Measurements from ENCODE around the gene FKBP1A.

The FKBP1A gene

DNA sequence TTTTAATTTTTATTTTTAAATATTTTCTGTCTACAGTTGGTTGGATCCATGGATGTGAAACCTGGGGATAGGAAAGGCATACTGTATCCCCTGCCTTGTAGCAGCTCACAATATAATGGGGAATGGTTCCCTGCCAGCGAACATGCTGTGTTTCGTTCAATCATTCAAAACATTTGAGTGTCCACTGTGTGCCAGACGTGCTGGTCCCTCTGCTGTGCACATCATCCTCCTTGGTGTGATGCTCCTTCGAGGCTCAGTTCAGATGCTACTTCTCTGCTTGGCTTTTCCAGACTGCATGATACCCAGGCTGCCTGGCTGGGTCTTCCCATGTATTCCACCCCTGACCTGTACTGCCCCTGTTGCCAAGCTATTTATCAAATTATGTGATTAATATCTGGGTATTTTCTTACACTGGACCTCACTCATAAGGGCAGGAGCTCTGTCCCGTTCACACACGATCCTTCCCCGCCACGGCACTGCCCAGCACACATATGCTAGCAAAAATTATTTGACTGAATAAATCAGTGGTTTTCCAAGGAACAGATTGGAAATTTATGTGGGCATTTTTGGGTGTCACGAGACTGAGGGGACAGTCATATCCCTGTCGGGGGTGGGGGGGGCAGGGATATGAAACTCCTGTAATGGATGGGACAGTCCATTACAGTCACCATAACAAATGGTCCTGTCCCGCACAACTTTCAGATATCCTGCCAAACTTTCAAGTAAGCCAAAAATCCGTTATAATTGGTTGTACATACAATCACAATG is 68.8 kb downstream of the FKBP1A start:
- DNase-seq: no peak
- Histone ChIP-seq H3K36me3 (no peaks in the 10 kb centered on the region), H3K27me3 (no peaks in the 10 kb centered on the region), H3K9me3 (no peaks in the 10 kb centered on the region), H3K4me1 (no peaks in the 10 kb centered on the region), H3K4me3 (ENCODE audit: low read depth, low read length) (peak overlapping the region; percentile 84)
- TF ChIP-seq, protein P1, sequence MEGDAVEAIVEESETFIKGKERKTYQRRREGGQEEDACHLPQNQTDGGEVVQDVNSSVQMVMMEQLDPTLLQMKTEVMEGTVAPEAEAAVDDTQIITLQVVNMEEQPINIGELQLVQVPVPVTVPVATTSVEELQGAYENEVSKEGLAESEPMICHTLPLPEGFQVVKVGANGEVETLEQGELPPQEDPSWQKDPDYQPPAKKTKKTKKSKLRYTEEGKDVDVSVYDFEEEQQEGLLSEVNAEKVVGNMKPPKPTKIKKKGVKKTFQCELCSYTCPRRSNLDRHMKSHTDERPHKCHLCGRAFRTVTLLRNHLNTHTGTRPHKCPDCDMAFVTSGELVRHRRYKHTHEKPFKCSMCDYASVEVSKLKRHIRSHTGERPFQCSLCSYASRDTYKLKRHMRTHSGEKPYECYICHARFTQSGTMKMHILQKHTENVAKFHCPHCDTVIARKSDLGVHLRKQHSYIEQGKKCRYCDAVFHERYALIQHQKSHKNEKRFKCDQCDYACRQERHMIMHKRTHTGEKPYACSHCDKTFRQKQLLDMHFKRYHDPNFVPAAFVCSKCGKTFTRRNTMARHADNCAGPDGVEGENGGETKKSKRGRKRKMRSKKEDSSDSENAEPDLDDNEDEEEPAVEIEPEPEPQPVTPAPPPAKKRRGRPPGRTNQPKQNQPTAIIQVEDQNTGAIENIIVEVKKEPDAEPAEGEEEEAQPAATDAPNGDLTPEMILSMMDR (IDR thresholded peaks at IDR 0.05; ENCODE audit: low read depth, low read length): no peak

DNA sequence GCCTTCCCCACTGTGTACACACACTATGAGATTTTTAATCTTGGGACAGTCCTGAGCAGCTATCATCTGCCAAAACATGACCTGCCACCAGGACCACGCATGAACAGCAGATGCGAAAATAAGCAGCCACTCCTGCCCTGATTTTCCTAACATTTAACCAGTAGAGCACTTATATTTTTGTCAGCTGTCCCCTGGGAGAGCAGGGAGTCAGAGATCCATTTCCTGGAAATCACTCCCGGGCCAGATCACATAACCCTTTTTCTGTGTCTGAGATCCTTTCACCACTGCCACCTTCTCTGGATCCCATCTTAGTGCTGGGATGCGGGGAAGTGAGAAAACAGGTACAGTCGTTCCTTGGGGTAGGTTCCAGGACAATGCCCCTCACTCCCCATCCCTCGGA is 69.6 kb downstream of the FKBP1A start:
- Histone ChIP-seq H3K9me3 (no peaks in the 10 kb centered on the region), H3K36me3 (no peaks in the 10 kb centered on the region), H3K27me3 (no peaks in the 10 kb centered on the region), H3K4me1 (no peaks in the 10 kb centered on the region), H3K4me3 (ENCODE audit: low read depth, low read length) (no peak overlapping the region)
- no peak for DNase-seq
- TF ChIP-seq, protein P1 (IDR thresholded peaks at IDR 0.05; ENCODE audit: low read depth, low read length): no peak

GRCh38 chr20:1322511-1323245 is 70.2 kb downstream of the FKBP1A start:
- no peaks in the 10 kb centered on the region for H3K36me3 ChIP-seq
- H3K4me3 ChIP-seq (ENCODE audit: low read depth, low read length): no peak overlapping the region
- H3K4me1 ChIP-seq: no peaks in the 10 kb centered on the region
- H3K9me3 ChIP-seq: no peaks in the 10 kb centered on the region
- no peaks in the 10 kb centered on the region for H3K27me3 ChIP-seq
- TF ChIP-seq, protein P1 (IDR thresholded peaks at IDR 0.05; ENCODE audit: low read depth, low read length): no peak
- DNase-seq: no peak

DNA sequence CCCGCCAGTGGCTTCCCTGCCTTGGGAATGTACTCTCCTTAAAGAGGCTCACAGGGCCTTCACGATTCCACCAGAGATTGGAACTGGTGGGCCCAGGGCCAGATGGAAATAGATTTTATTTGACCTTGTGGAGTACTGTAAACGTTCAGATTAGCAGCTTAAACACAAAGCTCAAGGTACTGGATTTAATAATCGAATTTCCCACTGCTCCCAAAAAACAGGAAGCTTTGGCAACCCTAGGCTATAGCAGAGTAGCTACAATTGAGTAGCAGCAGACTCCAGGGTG is 71.3 kb downstream of the FKBP1A start:
- no peaks in the 10 kb centered on the region for H3K9me3 ChIP-seq
- H3K4me3 ChIP-seq (ENCODE audit: low read depth, low read length): no peak overlapping the region
- no peak for DNase-seq
- no peaks in the 10 kb centered on the region for H3K36me3 ChIP-seq
- no peaks in the 10 kb centered on the region for H3K27me3 ChIP-seq
- no peaks in the 10 kb centered on the region for H3K4me1 ChIP-seq
- TF ChIP-seq, protein P1 (IDR thresholded peaks at IDR 0.05; ENCODE audit: low read depth, low read length): no peak

DNA sequence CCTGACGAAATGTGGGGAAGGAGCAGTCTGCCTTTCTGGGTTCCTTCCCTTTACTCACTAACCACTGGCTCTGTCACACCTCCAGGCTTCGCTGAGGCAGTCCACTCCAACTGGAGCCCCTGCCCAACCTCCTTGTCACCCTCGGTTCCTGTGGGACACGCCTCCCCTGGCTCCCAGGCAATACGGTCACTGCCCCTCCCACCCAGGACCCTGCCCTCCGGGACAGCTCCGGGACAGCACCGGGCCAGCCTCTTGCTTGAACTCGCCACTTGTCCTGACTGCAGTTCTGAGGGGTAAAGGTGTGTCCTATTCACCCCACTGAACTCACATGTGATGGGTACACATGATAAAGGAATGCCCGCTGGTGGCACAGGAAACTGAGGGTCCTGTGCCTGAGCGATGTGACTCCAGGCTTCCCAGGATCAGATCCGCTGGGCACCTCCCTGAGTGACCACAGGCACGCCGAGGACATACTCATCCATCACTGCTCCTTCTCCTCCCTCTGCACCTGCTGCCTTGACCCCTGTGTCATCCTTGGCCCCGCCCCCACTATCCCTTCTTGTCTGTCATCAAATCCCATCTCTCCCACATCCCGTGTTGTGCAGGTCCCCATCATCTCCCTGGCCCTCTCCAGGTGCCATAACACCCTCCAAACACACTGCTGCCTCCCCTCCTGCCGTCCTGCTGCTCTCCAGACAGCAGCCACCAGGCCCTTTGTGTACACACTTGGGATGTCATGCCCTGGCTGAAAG is 71.8 kb downstream of the FKBP1A start:
- Histone ChIP-seq H3K27me3 (no peaks in the 10 kb centered on the region), H3K9me3 (no peaks in the 10 kb centered on the region), H3K4me3 (ENCODE audit: low read depth, low read length) (no peak overlapping the region), H3K4me1 (no peaks in the 10 kb centered on the region), H3K36me3 (no peaks in the 10 kb centered on the region)
- TF ChIP-seq, protein P1 (IDR thresholded peaks at IDR 0.05; ENCODE audit: low read depth, low read length): no peak
- DNase-seq: no peak

All from BE2C (cell line).